Heart right ventricle (tissue), 16 donors: Measurements from ENCODE around the gene MEG3. TPM values are rescaled to one million over a fixed set of nuclear protein-coding genes. Genes with fewer than 3 reads are reported as not detected.
A peak's percentile ranks its signal among the peaks of the same experiment; 100 is the strongest.

Experiments used
- ATAC-seq, 8 donors: fragments of 200-7000 bp; cut with Tn5 transposase; one replicate each; pipeline ENCODE4 v1.9.1; 2020; ENCODE audit warnings: mild to moderate bottlenecking in 8 of 8, moderate library complexity in 8 of 8, moderate number of reproducible peaks in 1 of 8
- DNase-seq, 2 donors: peaks; one replicate each; pipeline ENCODE4 v3.0.0-alpha.2; 2020
- H3K27ac ChIP-seq, 10 donors: fragments of 200-600 bp; sonication (generic) in 2 of 10; one replicate each; pipeline versions ENCODE4 v1.5.0 to v1.8.0; 2020 to 2022; ENCODE audit warnings: mild to moderate bottlenecking in 3 of 10
- H3K27me3 ChIP-seq, 7 donors: fragments of 200-600 bp; one replicate each; pipeline ENCODE4 v1.8.0; 2021 to 2022; ENCODE audit warnings: mild to moderate bottlenecking in 2 of 7
- H3K36me3 ChIP-seq, 9 donors: fragments of 200-600 bp; sonication (generic) in 1 of 9; one replicate each; pipeline versions ENCODE4 v1.5.0 to v1.8.0; 2020 to 2022; ENCODE audit warnings: mild to moderate bottlenecking in 2 of 9
- H3K4me1 ChIP-seq, 9 donors: fragments of 200-600 bp; sonication (generic) in 1 of 9; one replicate each; pipeline versions ENCODE4 v1.5.0 to v1.8.0; 2020 to 2022; ENCODE audit warnings: mild to moderate bottlenecking in 4 of 9
- H3K4me3 ChIP-seq, 10 donors: fragments of 200-600 bp; sonication (generic) in 2 of 10; one replicate each; pipeline versions ENCODE4 v1.5.0 to v1.8.0; 2020 to 2022; ENCODE audit warnings: mild to moderate bottlenecking in 7 of 10, moderate library complexity in 2 of 10
- H3K9me3 ChIP-seq, 11 donors: fragments of 200-600 bp in 10 of 11; sonication (generic) in 2 of 11; one replicate each; pipeline versions ENCODE4 v1.5.0 to v1.8.0; 2013 to 2022; ENCODE audit warnings: mild to moderate bottlenecking in 2 of 11, control low read depth in 1 of 11, moderate library complexity in 1 of 11
- WGBS, 2 donors: extraction: QIAGEN DNeasy Blood & Tissue Kit; methylation state at CpG; one replicate each; pipeline ENCODE4 v1.1.7; 2013; ENCODE audit warnings: inconsistent platforms in 1 of 2; 5-methylcytosine and 5-hydroxymethylcytosine counted together
- intact Hi-C, 10 donors: fragments of 100-400 bp; cut with DNase I; formaldehyde crosslinking; loops; one replicate each; pipeline versions ENCODE4 v1.11.1 to v1.14.2; 2022
- polyA plus RNA-seq, 2 donors: library from polyadenylated mRNA; stranded (reverse); fragments of 200-250 nt; gene quantifications; one replicate each; pipeline ENCODE4 v1.2.3, GENCODE V29; 2013
- total RNA-seq, 10 donors: library from RNA; stranded (reverse); fragmentation: NEBNext Ultra II Directional in 3 of 10; extraction: Animal tissue kit (Norgen Biotek cat#: 25700) in 3 of 10; gene quantifications; one replicate each; pipeline versions ENCODE4 v1.2.1 to v1.2.4, GENCODE V29; 2021 to 2023
- TF ChIP-seq, protein P1 (sequence below), 9 donors: fragments of 200-600 bp; sonication (generic) in 2 of 9; IDR thresholded peaks; one replicate each; pipeline versions ENCODE4 v1.5.0 to v1.8.0; 2021 to 2022; ENCODE audit warnings: antibody characterized with exemption in 9 of 9, mild to moderate bottlenecking in 5 of 9, moderate library complexity in 1 of 9
- donor health status: Arrhythmogenic right ventricular cardiomyopathy.
- donor health status: ischemic (EF 13 %, LVEDD 7.1; RV severe dilation, severe dysfunction).
- donor health status: healthy with polysubstance abuse.
- donor health status: DM: no; HTN: yes; CAD: no.
- donor health status: DM: no; HTN: no; CAD: no.
- donor health status: ischemic (EF 25% LVEDD 6.9; RV normal size, moderate dysfunction).
- donor health status: ischemic (EF 25% LVEDD 5.7; RV mildly dilated, moderate dysfunction).
- donor health status: healthy.
- donor health status: DM: yes; HTN: yes; CAD: no.
- donor health status: Ischemic cardiomyopathy.
- donor health status: ischemic (EF 35%, LVEDD 5.7; RV mildly dilated, moderate dysfunction).
- donor health status: nonischemic (EF 11% LVEDD 7.7; RV severe dilation, severe dysfunction).
- donor health status: DM: yes; HTN: yes; CAD: no.
- donor health status: PGD.
- donor health status: ischemic (EF 29% LVEDD 5.4; RV normal size, mild dysfunction).
- donor health status: nonischemic (EF 23%, LVEDD 6.1; RV moderate dilation, normal function).

The MEG3 gene
- total and polyA plus RNA-seq, 12 donors = 7.7 to 122 (median 12.4) TPM

DNA sequence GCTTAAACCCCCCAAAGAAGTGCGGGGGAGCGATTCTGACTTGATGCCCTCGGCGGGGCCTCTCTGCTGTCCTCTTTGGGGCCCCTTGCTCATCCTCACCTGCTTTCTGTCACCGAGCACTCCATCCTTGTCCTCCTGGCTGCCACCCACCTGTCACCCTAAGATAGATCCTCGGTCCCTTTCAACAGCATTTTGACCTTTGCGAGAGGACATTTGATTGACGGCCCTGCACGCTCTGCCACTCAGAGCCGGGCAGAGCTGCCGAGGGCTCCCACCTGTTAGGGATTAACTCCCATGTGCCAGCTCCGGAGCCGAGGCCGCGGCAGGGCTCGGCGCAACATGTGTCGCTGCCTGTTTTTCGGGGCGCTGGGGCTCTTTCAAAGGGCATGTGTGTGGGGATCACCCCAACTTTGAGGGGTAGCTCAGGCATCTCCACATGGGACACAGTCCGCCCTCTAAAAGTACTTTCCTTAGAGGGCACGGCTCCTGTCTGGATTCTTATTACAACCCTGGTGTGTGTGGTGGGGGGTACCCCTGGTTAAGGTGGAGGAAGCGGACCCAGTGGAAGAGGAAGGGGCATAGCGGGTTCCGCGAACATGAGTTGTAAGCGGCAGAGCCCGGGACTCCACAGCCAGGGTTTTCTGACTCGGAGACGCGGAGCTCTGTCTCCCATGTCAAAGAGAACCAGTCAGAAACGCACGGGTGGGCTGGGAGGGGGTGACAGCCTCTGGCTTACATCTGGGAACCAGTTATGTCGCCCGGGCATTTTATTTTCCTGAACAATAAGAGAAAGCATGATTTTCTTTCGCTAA lies 811 bp upstream of the MEG3 start:
- intact Hi-C loops = loop anchor here in 5 of 10 donors (10.0 kb wide), 1 partner anchor 160 kb away; no protein-coding TSS in a partner anchor
- WGBS, 2 donors = 54 to 60% methylated on average over 36 of the region's 36 CpGs

DNA sequence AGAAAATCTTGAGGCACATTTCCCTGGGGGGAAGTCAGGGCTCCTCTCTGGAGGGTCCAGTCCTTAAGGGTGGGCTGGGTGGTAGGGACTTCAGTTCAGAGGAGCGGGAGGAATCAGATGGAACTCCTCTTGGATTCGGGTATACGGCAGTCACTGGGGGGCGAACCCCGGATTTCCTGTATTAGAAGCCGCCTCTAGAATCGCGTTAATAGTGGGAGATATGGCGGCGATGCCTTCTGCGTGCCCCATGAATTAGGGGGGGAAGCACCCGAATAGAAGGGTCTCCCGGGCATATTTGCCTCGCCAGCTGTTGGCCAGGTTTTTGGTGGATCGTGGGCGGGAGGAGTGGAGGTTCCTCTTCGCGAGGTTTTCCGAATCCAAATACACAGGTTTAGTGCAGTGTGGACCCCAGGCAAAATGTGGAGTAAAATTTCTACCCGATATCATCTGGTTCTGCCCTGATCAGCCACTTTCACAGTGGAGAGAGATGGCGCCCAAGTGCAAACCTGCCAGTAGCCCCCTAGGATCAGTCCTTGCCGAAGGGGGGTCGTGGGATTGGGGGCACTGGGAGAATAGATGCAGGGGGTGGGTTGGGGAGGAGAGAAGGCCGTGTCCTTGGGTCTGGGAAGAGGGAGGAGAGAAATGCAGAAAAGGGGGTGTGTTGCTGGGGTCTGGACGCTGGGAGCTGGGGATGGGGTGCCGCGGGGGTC lies 628 bp downstream of the MEG3 start:
- intact Hi-C loops = loop anchor here in 5 of 10 donors (10.0 kb wide), 1 partner anchor 162 kb away; no protein-coding TSS in a partner anchor
- Histone ChIP-seq H3K36me3 (no peaks in the 10 kb centered on the region), H3K4me3 (peak overlapping the region in 9 of 10 donors; percentile 6 to 53 (median 42)), H3K4me1 (peaks cover 0 to 4% (median 0%) of the 10 kb centered on the region in 9 donors), H3K27ac (peak overlapping the region in 6 of 10 donors; percentile 23 to 60 (median 34)), H3K9me3 (peaks cover 0 to 4% (median 0%) of the 10 kb centered on the region in 11 donors), H3K27me3 (peaks cover 0 to 71% (median 59%) of the 10 kb centered on the region in 7 donors)
- 41 to 58% methylated on average over 27 of the region's 27 CpGs for WGBS, 2 donors
- ATAC-seq = peak in 1 of 8 donors; percentile 6
- no peak for DNase-seq
- TF ChIP-seq, protein P1, sequence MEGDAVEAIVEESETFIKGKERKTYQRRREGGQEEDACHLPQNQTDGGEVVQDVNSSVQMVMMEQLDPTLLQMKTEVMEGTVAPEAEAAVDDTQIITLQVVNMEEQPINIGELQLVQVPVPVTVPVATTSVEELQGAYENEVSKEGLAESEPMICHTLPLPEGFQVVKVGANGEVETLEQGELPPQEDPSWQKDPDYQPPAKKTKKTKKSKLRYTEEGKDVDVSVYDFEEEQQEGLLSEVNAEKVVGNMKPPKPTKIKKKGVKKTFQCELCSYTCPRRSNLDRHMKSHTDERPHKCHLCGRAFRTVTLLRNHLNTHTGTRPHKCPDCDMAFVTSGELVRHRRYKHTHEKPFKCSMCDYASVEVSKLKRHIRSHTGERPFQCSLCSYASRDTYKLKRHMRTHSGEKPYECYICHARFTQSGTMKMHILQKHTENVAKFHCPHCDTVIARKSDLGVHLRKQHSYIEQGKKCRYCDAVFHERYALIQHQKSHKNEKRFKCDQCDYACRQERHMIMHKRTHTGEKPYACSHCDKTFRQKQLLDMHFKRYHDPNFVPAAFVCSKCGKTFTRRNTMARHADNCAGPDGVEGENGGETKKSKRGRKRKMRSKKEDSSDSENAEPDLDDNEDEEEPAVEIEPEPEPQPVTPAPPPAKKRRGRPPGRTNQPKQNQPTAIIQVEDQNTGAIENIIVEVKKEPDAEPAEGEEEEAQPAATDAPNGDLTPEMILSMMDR (IDR thresholded peaks at IDR 0.05) = no peak

More for the DNA sequence above, 811 bp upstream of the MEG3 start:
- H3K9me3 ChIP-seq = peaks cover 0 to 4% (median 0%) of the 10 kb centered on the region in 11 donors
- no peaks in the 10 kb centered on the region for H3K36me3 ChIP-seq
- DNase-seq (no peak), ATAC-seq (no peak)
- TF ChIP-seq, protein P1 (IDR thresholded peaks at IDR 0.05) = no peak
- peaks cover 0 to 72% (median 66%) of the 10 kb centered on the region in 7 donors for H3K27me3 ChIP-seq
- H3K27ac ChIP-seq = peak overlapping the region in 2 of 10 donors; percentile 28 to 36
- H3K4me1 ChIP-seq = peaks cover 0 to 4% (median 0%) of the 10 kb centered on the region in 9 donors
- peak overlapping the region in 6 of 10 donors; percentile 36 to 53 (median 46) for H3K4me3 ChIP-seq

DNA sequence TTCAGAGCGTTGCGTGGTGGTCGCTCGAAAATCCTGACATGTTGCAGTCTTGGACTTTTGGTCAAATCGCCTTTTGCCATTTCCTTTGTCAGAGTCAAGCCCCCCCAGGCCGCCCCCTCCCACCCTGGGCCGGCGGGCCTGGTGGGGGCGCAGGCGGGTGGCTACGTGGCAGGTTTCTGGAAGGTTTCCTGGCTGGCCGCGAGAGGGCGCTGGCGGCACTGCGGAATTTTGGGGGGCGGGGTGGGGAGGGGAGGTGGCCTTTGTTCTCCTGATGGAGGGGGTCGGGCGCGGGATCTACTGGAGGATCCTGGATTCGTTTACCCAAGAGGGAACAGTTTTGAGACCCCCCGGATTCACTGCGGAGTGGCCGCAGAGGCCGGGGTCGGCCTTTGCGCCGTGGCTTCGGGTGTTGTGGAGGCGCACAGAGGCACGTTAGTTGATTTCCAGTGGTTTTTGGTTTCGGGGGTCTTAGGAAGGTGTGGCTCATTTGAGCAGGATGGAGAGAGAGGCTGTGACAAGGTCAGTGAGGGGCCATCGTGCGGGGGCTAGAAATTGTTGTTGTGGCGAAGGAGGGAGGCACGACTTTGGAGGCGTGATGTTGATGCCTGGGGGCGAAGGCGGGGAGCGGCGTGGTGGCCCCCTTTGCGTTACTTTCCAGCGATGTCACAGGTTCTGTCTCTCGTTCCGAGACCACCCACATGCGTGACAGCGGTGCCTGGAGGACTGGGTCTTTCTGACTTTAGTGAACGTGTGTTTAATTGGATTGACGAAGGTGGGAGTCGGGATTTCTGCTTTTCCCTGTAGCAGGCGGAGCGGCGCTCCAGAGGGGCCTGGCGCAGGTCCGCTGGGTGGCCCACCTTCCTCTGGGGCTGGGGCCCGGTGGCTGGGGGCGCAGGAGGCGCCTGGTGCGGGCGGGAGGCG lies 1.4 kb downstream of the MEG3 start:
- intact Hi-C loops = loop anchor here in 5 of 10 donors (10.0 kb wide), 1 partner anchor 163 kb away; no protein-coding TSS in a partner anchor

More for the DNA sequence above, 1.4 kb downstream of the MEG3 start:
- Histone ChIP-seq H3K27me3 (peaks cover 0 to 70% (median 65%) of the 10 kb centered on the region in 7 donors), H3K9me3 (peaks cover 0 to 4% (median 0%) of the 10 kb centered on the region in 11 donors), H3K27ac (peak overlapping the region in 2 of 10 donors; percentile 32 to 57), H3K4me1 (peaks cover 0 to 4% (median 0%) of the 10 kb centered on the region in 9 donors), H3K4me3 (peak overlapping the region in 9 of 10 donors; percentile 12 to 53 (median 42)), H3K36me3 (no peaks in the 10 kb centered on the region)
- WGBS, 2 donors = 50 to 56% methylated on average over 61 of the region's 61 CpGs
- ATAC-seq (peak in 2 of 8 donors; percentile 25 to 52), DNase-seq (no peak)
- TF ChIP-seq, protein P1 (IDR thresholded peaks at IDR 0.05) = peak in 8 of 9 donors; percentile 7 to 46 (median 36)
